ENCODE measurements around the gene NAT14.

DNA sequence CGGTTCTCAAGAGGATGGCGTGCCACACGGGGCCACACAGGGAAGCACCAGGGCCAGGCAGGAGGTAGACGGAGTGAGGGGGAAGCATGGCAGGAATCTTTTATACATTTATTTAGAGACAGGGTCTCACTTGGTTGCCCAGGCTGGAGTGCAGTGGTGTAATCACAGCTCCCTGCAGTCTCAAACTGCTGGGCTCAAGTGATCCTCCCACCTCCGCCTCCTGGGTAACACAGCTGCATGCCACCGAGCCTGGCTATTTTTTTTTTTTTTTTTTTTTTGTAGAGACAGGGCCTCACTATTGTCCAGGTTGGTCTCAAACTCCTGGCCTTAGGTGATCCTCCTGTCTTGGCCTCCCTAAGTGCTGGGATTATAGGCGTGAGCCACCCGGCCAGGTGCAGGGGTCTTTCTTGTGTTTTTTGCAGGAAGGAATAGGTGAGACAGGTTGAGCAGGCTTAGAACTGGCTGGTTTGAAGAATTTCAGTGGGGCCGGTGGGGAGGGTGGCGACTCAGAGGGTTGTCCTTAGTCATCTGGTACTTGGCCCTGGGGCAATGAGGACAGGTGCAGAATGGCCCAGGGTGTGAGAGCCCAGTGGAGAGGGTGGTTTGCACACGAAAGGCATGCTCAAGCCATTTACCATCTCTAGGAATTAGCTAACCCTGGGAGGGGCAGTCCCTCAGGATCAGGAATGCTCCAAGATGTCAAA, 10.8 kb downstream of the NAT14 start:
- no peak for TF ChIP-seq RFX5 (IDR thresholded peaks at IDR 0.05; ENCODE audit: borderline replicate concordance, low read depth, low read length)
- no peak for TF ChIP-seq ZNF274 (IDR thresholded peaks at IDR 0.05; ENCODE audit: borderline replicate concordance, extremely low read depth, low read length)
- no peak for TF ChIP-seq HDAC6 (IDR thresholded peaks at IDR 0.05; ENCODE audit: low read depth, low read length)
- TF ChIP-seq, protein P1, sequence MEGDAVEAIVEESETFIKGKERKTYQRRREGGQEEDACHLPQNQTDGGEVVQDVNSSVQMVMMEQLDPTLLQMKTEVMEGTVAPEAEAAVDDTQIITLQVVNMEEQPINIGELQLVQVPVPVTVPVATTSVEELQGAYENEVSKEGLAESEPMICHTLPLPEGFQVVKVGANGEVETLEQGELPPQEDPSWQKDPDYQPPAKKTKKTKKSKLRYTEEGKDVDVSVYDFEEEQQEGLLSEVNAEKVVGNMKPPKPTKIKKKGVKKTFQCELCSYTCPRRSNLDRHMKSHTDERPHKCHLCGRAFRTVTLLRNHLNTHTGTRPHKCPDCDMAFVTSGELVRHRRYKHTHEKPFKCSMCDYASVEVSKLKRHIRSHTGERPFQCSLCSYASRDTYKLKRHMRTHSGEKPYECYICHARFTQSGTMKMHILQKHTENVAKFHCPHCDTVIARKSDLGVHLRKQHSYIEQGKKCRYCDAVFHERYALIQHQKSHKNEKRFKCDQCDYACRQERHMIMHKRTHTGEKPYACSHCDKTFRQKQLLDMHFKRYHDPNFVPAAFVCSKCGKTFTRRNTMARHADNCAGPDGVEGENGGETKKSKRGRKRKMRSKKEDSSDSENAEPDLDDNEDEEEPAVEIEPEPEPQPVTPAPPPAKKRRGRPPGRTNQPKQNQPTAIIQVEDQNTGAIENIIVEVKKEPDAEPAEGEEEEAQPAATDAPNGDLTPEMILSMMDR (IDR thresholded peaks at IDR 0.05; ENCODE audit: control extremely low read depth in 1 of 3, insufficient read depth in 1 of 3, low read depth in 1 of 3, low read length in 3 of 3): no peak
